Measurements from ENCODE around the gene CDC14B.
"Not testable (repeated sequence)": the region's sequence is repeated elsewhere in the genome, so short reads cannot be mapped to it uniquely, and the experiment has no call there.

- TF ChIP-seq CTCF (IDR thresholded peaks at IDR 0.05; ENCODE audit: insufficient read depth, low read length); POLR2AphosphoS5 (IDR thresholded peaks at IDR 0.05; ENCODE audit: low read depth); GABPA (IDR thresholded peaks at IDR 0.05; ENCODE audit: low read depth): not testable (repeated sequence)
Measured at GRCh38 chr9:96666653-96667362, 47.2 kb upstream of the CDC14B start.

All from HL-60 (cell line).